DND-41 (cell line): ENCODE results near the gene DGKA.
"Not testable (repeated sequence)": the region's sequence is repeated elsewhere in the genome, so short reads cannot be mapped to it uniquely, and the experiment has no call there.

Experiments
- CTCF ChIP-seq: IDR thresholded peaks from 2 replicates; pipeline ENCODE4 v1.5.1; 2012; ENCODE audit warnings: borderline replicate concordance, low read length, moderate library complexity, mild to moderate bottlenecking; ENCODE audit not compliant: poor library complexity, severe bottlenecking; ENCODE audit errors: extremely low read depth
- EZH2 ChIP-seq: IDR thresholded peaks from 3 replicates; pipeline ENCODE4 v1.6.1; 2012; ENCODE audit warnings: borderline replicate concordance, low read depth, mild to moderate bottlenecking, moderate library complexity, low read length, inconsistent platforms; ENCODE audit not compliant: severe bottlenecking

- not testable (repeated sequence) for TF ChIP-seq CTCF, EZH2
These were observed 50.9 kb downstream of the DGKA start for GRCh38 chr12:55981882-55982281.
